Left ventricle myocardium inferior (tissue), 1 donor: Measurements from ENCODE around the gene KANK3. TPM values are rescaled to one million over a fixed set of nuclear protein-coding genes. Genes with fewer than 3 reads are reported as not detected.

ENCODE experiments used
- DNase-seq: peaks from one replicate; pipeline ENCODE4 v3.0.0-alpha.2; 2020
- H3K27ac ChIP-seq: fragments of 200-600 bp; replicated peaks from 2 replicates; pipeline ENCODE4 v1.8.0; 2021
- H3K27me3 ChIP-seq: fragments of 200-600 bp; 2 replicates; pipeline ENCODE4 v1.8.0; 2021; ENCODE audit warnings: low read depth
- H3K36me3 ChIP-seq: fragments of 200-600 bp; 2 replicates; pipeline ENCODE4 v1.8.0; 2021
- H3K4me1 ChIP-seq: fragments of 200-600 bp; 2 replicates; pipeline ENCODE4 v1.8.0; 2021
- H3K4me3 ChIP-seq: fragments of 200-600 bp; 2 replicates; pipeline ENCODE4 v1.8.0; 2021; ENCODE audit warnings: mild to moderate bottlenecking, moderate library complexity
- H3K9me3 ChIP-seq: fragments of 200-600 bp; replicated peaks from 2 replicates; pipeline ENCODE4 v1.8.0; 2021
- CTCF ChIP-seq: fragments of 200-600 bp; IDR thresholded peaks from 2 replicates; pipeline ENCODE4 v1.8.0; 2021; ENCODE audit warnings: antibody characterized with exemption, mild to moderate bottlenecking, borderline replicate concordance
- intact Hi-C: fragments of 100-400 bp; cut with micrococcal nuclease; formaldehyde crosslinking; loops from one replicate; pipeline ENCODE4 v1.11.0; 2022
- total RNA-seq: library from RNA; stranded (reverse); fragmentation: NEBNext Ultra II Directional; extraction: Animal tissue kit (Norgen Biotek cat#: 25700); gene quantifications from one replicate; pipeline ENCODE4 v1.2.1, GENCODE V29; 2021
- donor health status: DM: no; HTN: yes; CAD: no; lungs with severe emphysema.

Gene KANK3
- total RNA-seq, 1 donor from 2014 or later, result 19.9 TPM

DNA sequence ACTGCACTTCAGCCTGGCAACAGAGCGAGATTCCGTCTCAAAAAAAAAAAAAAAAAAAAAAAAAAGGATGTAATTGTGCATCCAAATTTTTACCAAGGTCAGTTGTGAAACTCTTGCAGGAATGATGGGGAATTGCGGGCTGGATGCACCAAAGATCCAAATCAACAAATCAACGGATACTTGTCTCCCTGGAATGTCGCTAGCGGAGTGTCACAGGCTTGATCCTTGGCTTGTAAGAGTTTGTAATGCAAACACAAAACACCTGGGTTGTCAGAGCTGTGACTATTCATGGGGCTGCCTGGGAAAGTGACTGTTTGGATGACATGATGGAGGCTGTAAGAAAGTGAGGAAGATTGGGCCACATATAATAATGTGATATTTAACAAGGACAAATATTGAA lies 4.2 kb downstream of the KANK3 start:
- Histone ChIP-seq H3K9me3 (no peaks in the 10 kb centered on the region), H3K4me3 (no peak overlapping the region), H3K27me3 (peaks cover 37% of the 10 kb centered on the region), H3K36me3 (peaks cover 6% of the 10 kb centered on the region), H3K27ac (peak overlapping the region; percentile 96), H3K4me1 (peaks cover 89% of the 10 kb centered on the region)
- intact Hi-C loops, result no loop called here
- no peak for TF ChIP-seq CTCF
- DNase-seq, result no peak

DNA sequence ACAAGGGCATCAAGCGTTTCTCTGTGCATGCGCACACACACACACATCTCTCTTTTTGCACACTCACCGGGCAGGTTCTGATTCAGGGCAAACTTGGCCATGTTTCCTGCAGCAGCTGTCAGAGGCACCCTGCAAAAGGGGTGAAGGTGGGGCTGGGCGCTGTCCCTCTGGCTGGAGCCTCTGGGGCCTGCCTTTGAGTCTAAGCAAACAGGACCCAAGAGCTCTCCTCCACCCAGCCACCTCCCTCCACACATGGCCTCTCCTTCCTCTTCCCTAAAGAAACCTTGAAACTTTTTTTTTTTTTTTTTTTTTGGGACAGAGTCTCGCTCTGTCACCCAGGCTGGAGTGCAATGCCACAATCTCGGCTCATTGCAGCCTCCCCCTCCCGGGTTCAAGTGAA lies 5.3 kb downstream of the KANK3 start:
- Histone ChIP-seq H3K27me3 (peaks cover 48% of the 10 kb centered on the region), H3K4me1 (peaks cover 90% of the 10 kb centered on the region), H3K4me3 (peak overlapping the region; percentile 11), H3K27ac (peak overlapping the region; percentile 65), H3K36me3 (peaks cover 13% of the 10 kb centered on the region), H3K9me3 (no peaks in the 10 kb centered on the region)
- TF ChIP-seq CTCF, result no peak
- no peak for DNase-seq
- intact Hi-C loops, result no loop called here

DNA sequence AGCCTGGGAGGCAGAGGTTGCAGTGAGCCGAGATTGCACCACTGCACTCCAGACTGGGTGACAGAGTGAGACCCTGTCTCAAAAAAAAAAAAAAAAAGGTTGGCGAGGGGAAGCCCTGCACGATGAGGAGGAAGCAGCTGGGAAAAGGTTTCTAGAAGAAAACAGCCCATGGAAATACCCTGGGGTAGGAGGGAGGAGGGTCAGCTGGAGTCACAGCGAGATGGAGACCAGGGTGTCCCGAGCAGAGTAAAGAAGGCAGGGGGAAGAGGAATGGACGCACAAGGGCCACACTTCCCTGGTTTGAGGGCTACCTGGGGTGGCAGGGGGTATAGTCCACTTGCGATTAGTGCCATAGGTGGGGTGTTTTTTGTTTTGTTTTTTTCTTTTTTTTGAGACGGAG lies 6.4 kb downstream of the KANK3 start:
- Histone ChIP-seq H3K27me3 (peaks cover 49% of the 10 kb centered on the region), H3K4me1 (peaks cover 90% of the 10 kb centered on the region), H3K36me3 (peaks cover 13% of the 10 kb centered on the region), H3K4me3 (peak overlapping the region; percentile 53), H3K27ac (peak overlapping the region; percentile 65), H3K9me3 (no peaks in the 10 kb centered on the region)
- TF ChIP-seq CTCF, result no peak
- no peak for DNase-seq
- intact Hi-C loops, result no loop called here

GRCh38 chr19:8336072-8336569 lies 6.9 kb downstream of the KANK3 start:
- no peak for TF ChIP-seq CTCF
- Histone ChIP-seq H3K27me3 (peaks cover 49% of the 10 kb centered on the region), H3K36me3 (peaks cover 13% of the 10 kb centered on the region), H3K27ac (peak overlapping the region; percentile 65), H3K4me1 (peaks cover 85% of the 10 kb centered on the region), H3K9me3 (no peaks in the 10 kb centered on the region), H3K4me3 (peak overlapping the region; percentile 53)
- DNase-seq, result no peak
- intact Hi-C loops, result no loop called here

- no peak for DNase-seq
- Histone ChIP-seq H3K9me3 (no peaks in the 10 kb centered on the region), H3K27me3 (peaks cover 49% of the 10 kb centered on the region), H3K27ac (peak overlapping the region; percentile 65), H3K4me1 (peaks cover 81% of the 10 kb centered on the region), H3K4me3 (peak overlapping the region; percentile 53), H3K36me3 (peaks cover 13% of the 10 kb centered on the region)
- no peak for TF ChIP-seq CTCF
- intact Hi-C loops, result no loop called here
These were observed 7.6 kb downstream of the KANK3 start for GRCh38 chr19:8335343-8336071.
